OCI-LY3 (cell line): Measurements from ENCODE around the gene PLAC9.

Experiments used
- H2AFZ ChIP-seq: fragments of 200-600, 300-600 bp; shearing (Covaris generic); 2 replicates; pipeline ENCODE4 v1.6.0; 2014; ENCODE audit warnings: antibody characterized with exemption, low read depth, low read length
- H3K27ac ChIP-seq: fragments of 200-600, 300-600 bp; sonication (generic); 2 replicates; pipeline ENCODE4 v1.5.1; 2014; ENCODE audit warnings: mild to moderate bottlenecking, low read length, moderate library complexity, mixed read lengths
- H3K27me3 ChIP-seq: fragments of 200-600, 300-600 bp; sonication (generic); 2 replicates; pipeline ENCODE4 v1.6.1; 2014; ENCODE audit warnings: low read depth, low read length, mixed read lengths
- H3K36me3 ChIP-seq: fragments of 200-600, 300-600 bp; sonication (generic); replicated peaks from 2 replicates; pipeline ENCODE3; 2014; ENCODE audit warnings: low read depth, low read length, mixed read lengths
- H3K4me1 ChIP-seq: fragments of 300-600, 200-600 bp; sonication (generic); 2 replicates; pipeline ENCODE4 v1.6.1; 2014; ENCODE audit warnings: low read length, mixed read lengths
- H3K4me2 ChIP-seq: fragments of 200-600, 300-600 bp; sonication (generic); 2 replicates; pipeline ENCODE4 v1.6.1; 2014; ENCODE audit warnings: low read length, mixed read lengths
- H3K4me3 ChIP-seq: fragments of 300-600, 200-600 bp; sonication (generic); 2 replicates; pipeline ENCODE4 v1.5.1; 2014; ENCODE audit warnings: antibody characterized with exemption, mild to moderate bottlenecking, low read length, moderate library complexity
- H3K79me2 ChIP-seq: fragments of 300-600, 200-600 bp; shearing (Covaris generic); 2 replicates; pipeline ENCODE4 v1.6.1; 2014; ENCODE audit warnings: mild to moderate bottlenecking, low read length, mixed read lengths
- H3K9ac ChIP-seq: fragments of 300-600, 200-600 bp; shearing (Covaris generic); 2 replicates; pipeline ENCODE4 v1.6.0; 2014; ENCODE audit warnings: mild to moderate bottlenecking, low read length, moderate library complexity
- H3K9me3 ChIP-seq: fragments of 200-600, 300-600 bp; shearing (Covaris generic); 2 replicates; pipeline ENCODE4 v1.6.1; 2014; ENCODE audit warnings: low read length, mixed read lengths; ENCODE audit not compliant: insufficient read depth
- H4K20me1 ChIP-seq: fragments of 200-600, 300-600 bp; sonication (generic); 2 replicates; pipeline ENCODE4 v1.6.1; 2016; ENCODE audit warnings: low read length, mixed read lengths; ENCODE audit not compliant: insufficient read depth
- CTCF ChIP-seq: fragments of 200-600, 300-600 bp; sonication (generic); IDR thresholded peaks from 2 replicates; pipeline ENCODE4 v1.5.1; 2014; ENCODE audit warnings: antibody characterized with exemption, low read length, low read depth
- EZH2phosphoT487 ChIP-seq: fragments of 200-600 bp; shearing (Covaris generic); IDR thresholded peaks from 2 replicates; pipeline ENCODE4 v1.6.1; 2018; ENCODE audit warnings: antibody characterized with exemption, mixed run types, low read depth

Gene PLAC9

GRCh38 chr10:80170641-80171040, 38.1 kb downstream of the PLAC9 start:
- H3K4me2 ChIP-seq: no peak overlapping the region
- no peak overlapping the region for H3K27ac ChIP-seq
- peaks cover 3% of the 10 kb centered on the region for H3K36me3 ChIP-seq
- TF ChIP-seq CTCF (no peak), EZH2phosphoT487 (no peak)
- no peak overlapping the region for H2AFZ ChIP-seq
- peaks cover 10% of the 10 kb centered on the region for H3K4me1 ChIP-seq
- H3K9me3 ChIP-seq: no peaks in the 10 kb centered on the region
- H3K27me3 ChIP-seq: no peaks in the 10 kb centered on the region
- H4K20me1 ChIP-seq: 0 out of 2 replicates have a peak, but pooled peaks cover 10% of the 10 kb centered on the region
- no peak overlapping the region for H3K4me3 ChIP-seq
- H3K9ac ChIP-seq: no peak overlapping the region
- peaks cover 8% of the 10 kb centered on the region for H3K79me2 ChIP-seq

DNA sequence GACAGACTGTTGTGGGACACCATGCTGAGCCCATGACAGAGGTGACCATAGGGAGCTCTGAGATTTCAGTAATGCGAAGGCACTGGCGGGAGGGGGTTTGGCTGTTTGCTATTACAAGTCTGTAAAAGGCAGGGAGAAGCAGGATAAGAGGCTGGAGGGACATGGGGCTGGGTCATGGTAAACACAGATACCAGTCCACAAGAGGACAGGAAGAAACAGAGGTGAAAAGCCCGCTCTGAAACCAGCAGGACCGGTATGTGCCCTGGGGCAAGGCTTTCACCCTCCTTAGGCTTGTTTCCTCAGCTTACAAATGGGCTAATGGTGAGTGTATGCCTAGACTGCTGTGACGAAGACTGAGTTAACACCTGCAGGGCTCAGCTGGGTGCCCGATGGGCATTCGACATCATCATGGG, 38.7 kb downstream of the PLAC9 start:
- no peaks in the 10 kb centered on the region for H3K9me3 ChIP-seq
- no peak overlapping the region for H3K4me2 ChIP-seq
- no peak overlapping the region for H3K27ac ChIP-seq
- H4K20me1 ChIP-seq: peaks cover 13% of the 10 kb centered on the region; the same call in 1 of the 2 replicates
- TF ChIP-seq EZH2phosphoT487: no peak
- TF ChIP-seq CTCF: no peak
- H3K4me3 ChIP-seq: no peak overlapping the region
- H3K79me2 ChIP-seq: peaks cover 11% of the 10 kb centered on the region
- no peaks in the 10 kb centered on the region for H3K27me3 ChIP-seq
- H3K9ac ChIP-seq: no peak overlapping the region
- H3K36me3 ChIP-seq: no peaks in the 10 kb centered on the region
- no peak overlapping the region for H2AFZ ChIP-seq
- peaks cover 4% of the 10 kb centered on the region for H3K4me1 ChIP-seq

DNA sequence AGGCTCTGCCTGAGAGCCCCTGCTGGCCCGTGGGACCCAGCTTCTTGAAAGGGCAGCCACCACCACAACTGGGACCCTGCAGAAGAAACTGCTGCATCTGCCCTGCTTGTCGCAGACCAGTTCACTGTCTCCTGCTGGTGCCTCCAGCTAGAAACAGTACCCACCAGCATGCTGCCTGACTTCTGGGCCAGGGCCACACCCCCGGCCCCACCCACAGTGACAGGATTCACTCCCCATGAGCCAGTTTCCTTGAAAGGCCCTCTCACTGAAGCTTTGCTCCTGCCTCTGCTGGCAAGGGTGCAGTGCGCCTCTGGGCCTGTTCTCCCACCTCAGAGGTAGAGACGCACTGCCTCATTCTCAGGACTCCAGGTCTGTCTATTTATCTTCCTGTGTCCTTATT, 40.4 kb downstream of the PLAC9 start:
- Histone ChIP-seq H3K27ac (no peak overlapping the region), H3K4me1 (no peaks in the 10 kb centered on the region)

DNA sequence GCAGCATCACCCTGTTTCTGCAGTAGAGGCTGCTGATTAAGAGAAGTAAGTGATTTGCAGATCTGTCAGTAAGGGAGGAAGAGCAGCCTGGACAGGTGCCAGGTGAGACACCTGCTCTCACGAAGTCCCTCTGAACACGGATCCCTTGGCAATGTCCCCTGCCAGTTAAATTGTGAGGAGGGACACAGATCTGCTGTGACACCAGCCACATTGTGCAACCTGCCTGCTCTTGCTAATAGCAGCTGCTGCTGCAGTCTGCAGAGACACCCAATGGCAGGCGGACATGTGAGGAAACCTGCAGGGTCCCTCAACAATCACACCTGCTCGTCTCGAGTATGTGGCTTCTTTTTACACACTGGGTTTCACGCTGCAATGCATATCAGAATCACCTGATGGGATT, 40.9 kb downstream of the PLAC9 start:
- Histone ChIP-seq H2AFZ (no peak overlapping the region), H3K79me2 (peaks cover 29% of the 10 kb centered on the region), H3K36me3 (no peaks in the 10 kb centered on the region), H3K4me1 (no peaks in the 10 kb centered on the region), H3K4me3 (no peak overlapping the region), H3K27me3 (no peaks in the 10 kb centered on the region), H4K20me1 (peaks cover 31% of the 10 kb centered on the region), H3K4me2 (no peak overlapping the region), H3K9ac (no peak overlapping the region), H3K27ac (no peak overlapping the region), H3K9me3 (no peaks in the 10 kb centered on the region)
- TF ChIP-seq EZH2phosphoT487 (no peak), CTCF (no peak)

More for the DNA sequence above, 40.4 kb downstream of the PLAC9 start:
- H3K27me3 ChIP-seq: no peaks in the 10 kb centered on the region
- H3K9me3 ChIP-seq: no peaks in the 10 kb centered on the region
- H3K4me3 ChIP-seq: no peak overlapping the region
- peaks cover 26% of the 10 kb centered on the region for H4K20me1 ChIP-seq
- no peak overlapping the region for H3K4me2 ChIP-seq
- TF ChIP-seq CTCF (no peak), EZH2phosphoT487 (no peak)
- no peaks in the 10 kb centered on the region for H3K36me3 ChIP-seq
- H3K79me2 ChIP-seq: peaks cover 24% of the 10 kb centered on the region
- H2AFZ ChIP-seq: no peak overlapping the region
- no peak overlapping the region for H3K9ac ChIP-seq
